NCI-H1436 (cell line): Measurements from ENCODE around the gene OSMR.
A peak's percentile ranks its signal among the peaks of the same experiment; 100 is the strongest.
"Not testable (repeated sequence)": the region's sequence is repeated elsewhere in the genome, so short reads cannot be mapped to it uniquely, and the experiment has no call there.

Source experiments
- DNase-seq: peaks from one replicate; lab custom pipeline; 2025; lab: John Stamatoyannopoulos, UW

The OSMR gene

GRCh38 chr5:38831117-38831516 lies 14.7 kb upstream of the OSMR start:
- no peak for DNase-seq

- DNase-seq: peak; percentile 11
These were observed 13.9 kb upstream of the OSMR start for GRCh38 chr5:38831909-38832308.

- DNase-seq: no peak
These were observed 13.0 kb upstream of the OSMR start for GRCh38 chr5:38832810-38833209.

DNA sequence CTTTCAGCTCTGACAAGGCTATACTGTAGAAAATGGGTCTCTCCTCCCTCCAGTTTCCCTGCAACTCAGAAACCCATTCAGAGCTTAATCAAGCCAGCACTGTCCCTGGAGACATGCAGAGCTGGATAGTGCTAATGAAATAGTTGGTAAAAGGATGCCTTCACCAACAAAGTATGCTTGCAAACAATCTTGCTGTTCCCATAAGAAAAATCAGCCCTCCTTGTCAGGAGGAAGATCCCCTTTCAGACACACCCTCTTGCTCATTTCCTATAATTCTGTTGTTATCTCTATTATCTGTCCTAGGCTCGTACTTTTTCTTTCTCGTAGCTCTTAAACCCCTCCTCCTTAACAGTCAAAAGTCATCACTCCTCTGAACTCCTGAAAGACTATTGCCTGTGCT lies 9.9 kb upstream of the OSMR start:
- no peak for DNase-seq

- no peak for DNase-seq
These were observed 8.4 kb upstream of the OSMR start for GRCh38 chr5:38837416-38837815.

- no peak for DNase-seq
These were observed 7.9 kb upstream of the OSMR start for GRCh38 chr5:38837932-38838331.

GRCh38 chr5:38843665-38844064 lies 2.1 kb upstream of the OSMR start:
- no peak for DNase-seq

GRCh38 chr5:38846379-38847011 lies 683 bp downstream of the OSMR start:
- no peak for DNase-seq

GRCh38 chr5:38847559-38848347 lies 1.9 kb downstream of the OSMR start:
- DNase-seq: no peak

DNA sequence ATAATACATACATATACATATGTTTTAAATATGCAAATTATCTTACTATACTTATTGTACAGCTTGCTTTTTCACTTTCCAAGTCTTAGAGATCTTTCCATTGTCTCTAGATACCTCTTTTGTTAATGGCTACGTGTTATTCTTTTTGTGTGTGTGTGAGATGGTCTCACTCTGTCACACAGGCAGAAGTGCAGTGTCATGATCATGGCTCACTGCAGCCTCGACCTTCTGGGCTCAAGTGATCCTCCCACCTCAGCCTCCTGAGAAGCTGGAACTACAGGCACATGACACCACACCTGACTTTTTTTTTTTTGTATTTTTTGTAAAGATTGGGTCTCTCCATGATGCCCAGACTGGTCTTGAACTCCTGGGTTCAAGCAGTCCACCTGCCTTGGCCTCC lies 2.8 kb downstream of the OSMR start:
- no peak for DNase-seq

DNA sequence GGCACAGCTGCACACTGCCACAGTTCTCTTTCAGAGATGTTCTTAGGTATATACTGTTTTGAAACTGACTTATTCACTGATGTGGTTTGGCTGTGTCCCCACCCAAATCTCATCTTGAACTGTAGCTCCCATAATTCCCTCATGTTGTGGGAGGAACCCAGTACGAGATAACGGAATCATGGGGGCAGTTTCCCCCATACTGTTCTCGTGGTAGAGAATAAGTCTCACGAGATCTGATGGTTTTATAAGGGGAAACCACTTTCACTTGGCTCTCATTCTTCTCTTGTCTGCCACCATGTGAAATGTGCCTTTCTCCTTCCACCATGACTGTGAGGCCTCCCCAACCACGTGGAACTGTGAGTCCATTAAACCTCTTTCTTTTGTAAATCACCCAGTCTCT lies 5.8 kb downstream of the OSMR start:
- DNase-seq: not testable (repeated sequence)

GRCh38 chr5:38853753-38854470 lies 8.1 kb downstream of the OSMR start:
- no peak for DNase-seq

GRCh38 chr5:38854907-38855306 lies 9.1 kb downstream of the OSMR start:
- no peak for DNase-seq

DNA sequence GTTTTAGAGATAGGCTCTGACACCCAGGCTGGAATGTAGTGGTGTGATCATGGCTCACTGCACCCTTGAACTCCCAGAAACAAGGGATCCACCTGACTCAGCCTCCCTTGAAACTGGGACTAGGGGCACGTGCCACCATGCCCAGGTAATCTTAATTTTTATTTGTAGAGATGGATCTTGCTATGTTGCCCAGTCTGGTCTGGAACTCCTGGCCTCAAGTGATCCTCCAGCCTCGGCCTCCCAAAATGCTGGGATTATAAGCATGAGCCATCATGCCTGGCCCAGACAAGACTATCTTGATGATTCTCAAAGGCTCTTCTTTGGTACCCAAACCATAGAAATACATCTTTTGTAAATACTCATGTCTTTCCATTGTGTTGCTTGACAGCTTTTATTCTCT lies 10.8 kb downstream of the OSMR start:
- DNase-seq: no peak

DNA sequence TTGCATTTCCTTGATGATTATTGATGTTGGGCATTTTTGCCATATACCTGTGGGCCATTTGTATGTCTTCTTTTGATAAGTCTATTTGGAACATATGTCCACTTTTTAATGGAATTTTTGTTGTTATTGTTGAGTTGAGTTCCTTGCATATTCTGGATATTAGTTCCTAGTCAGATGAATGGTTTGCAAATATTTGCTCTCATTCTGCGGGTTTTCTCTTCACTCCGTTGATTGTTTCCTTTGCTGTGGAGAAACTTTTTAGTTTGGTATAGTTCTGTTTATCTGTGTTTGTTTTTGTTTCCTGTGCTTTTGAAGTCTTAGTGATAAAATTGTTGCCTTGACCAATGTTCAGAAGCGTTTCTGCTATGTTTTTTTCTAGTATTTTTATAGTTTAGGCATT lies 13.0 kb downstream of the OSMR start:
- no peak for DNase-seq

DNA sequence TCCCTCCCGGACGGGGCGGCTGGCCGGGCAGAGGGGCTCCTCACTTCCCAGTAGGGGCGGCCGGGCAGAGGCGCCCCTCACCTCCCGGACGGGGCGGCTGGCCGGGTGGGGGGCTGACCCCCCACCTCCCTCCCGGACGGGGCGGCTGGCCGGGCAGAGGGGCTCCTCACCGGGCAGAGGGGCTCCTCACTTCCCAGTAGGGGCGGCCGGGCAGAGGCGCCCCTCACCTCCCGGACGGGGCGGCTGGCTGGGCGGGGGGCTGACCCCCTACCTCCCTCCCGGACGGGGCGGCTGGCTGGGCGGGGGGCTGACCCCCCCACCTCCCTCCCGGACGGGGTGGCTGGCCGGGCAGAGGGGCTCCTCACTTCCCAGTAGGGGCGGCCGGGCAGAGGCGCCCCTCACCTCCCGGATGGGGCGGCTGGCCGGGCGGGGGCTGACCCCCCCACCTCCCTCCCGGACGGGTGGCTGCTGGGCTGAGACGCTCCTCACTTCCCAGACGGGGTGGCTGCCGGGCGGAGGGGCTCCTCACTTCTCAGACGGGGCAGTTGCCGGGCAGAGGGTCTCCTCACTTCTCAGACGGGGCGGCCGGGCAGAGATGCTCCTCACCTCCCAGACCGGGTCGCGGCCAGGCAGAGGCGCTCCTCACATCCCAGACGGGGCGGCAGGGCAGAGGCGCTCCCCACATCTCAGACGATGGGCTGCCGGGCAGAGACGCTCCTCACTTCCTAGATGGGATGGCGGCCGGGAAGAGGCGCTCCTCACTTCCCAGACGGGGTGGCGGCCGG lies 16.4 kb downstream of the OSMR start:
- DNase-seq: not testable (repeated sequence)

GRCh38 chr5:38866362-38867031 lies 20.7 kb downstream of the OSMR start:
- no peak for DNase-seq

- no peak for DNase-seq
These were observed 21.2 kb downstream of the OSMR start for GRCh38 chr5:38867032-38867398.

DNA sequence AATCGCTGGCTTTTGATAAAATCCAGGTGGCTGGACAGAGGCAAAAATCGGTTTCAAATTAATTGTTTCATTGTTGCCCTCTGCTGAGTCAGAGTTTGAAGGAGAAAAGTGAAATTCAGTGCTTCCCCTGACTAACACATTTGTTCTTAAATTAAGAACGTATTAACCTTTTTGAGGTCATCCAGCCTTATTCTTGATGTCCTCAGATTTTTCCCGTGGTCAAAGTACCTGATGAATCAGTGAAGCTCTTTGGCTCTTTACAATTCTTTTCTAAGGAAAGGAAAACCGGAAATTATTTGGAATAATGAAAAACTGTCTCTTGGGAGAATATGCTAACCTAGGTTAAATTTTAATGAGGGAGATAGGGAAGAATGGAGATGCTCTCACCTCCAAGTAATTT lies 21.6 kb downstream of the OSMR start:
- no peak for DNase-seq

- no peak for DNase-seq
These were observed 24.8 kb downstream of the OSMR start for GRCh38 chr5:38870595-38870994.

- DNase-seq: no peak
These were observed 25.3 kb downstream of the OSMR start for GRCh38 chr5:38871058-38871605.
